ENCODE results near the gene CREBL2. TPM values are rescaled to one million over a fixed set of nuclear protein-coding genes. Genes with fewer than 3 reads are reported as not detected.

Gene CREBL2
- total and polyA plus RNA-seq, 10 of the 15 experiments (the other 5 are each of a cell fraction or from before 2014, with no cell fraction given), result 4.6 to 19.1 (median 13.5) TPM

GRCh38 chr12:12691549-12691948, 79.9 kb downstream of the CREBL2 start (continued):
- TF ChIP-seq HSF1 (IDR thresholded peaks at IDR 0.05; ENCODE audit: low read depth, low read length), result no peak
- no peak for TF ChIP-seq NR2C1 (IDR thresholded peaks at IDR 0.05)
- TF ChIP-seq STAT1 (conservative IDR thresholded peaks at IDR 0.05), result no peak
- 0 out of 2 replicates have a peak, but pooled peaks have one; percentile 55 for TF ChIP-seq RELB (IDR thresholded peaks at IDR 0.05; ENCODE audit: low read depth)
- no peak for TF ChIP-seq FOS (IDR thresholded peaks at IDR 0.05; ENCODE audit: borderline replicate concordance, extremely low read depth, insufficient read length)
- peak; percentile 42; the same call in 1 of the 2 replicates for TF ChIP-seq RUNX3 (IDR thresholded peaks at IDR 0.05; ENCODE audit: low read length)
- no peak for TF ChIP-seq CUX1 (IDR thresholded peaks at IDR 0.05; ENCODE audit: insufficient replicate concordance, low read depth, low read length)
- TF ChIP-seq MYB (IDR thresholded peaks at IDR 0.05; ENCODE audit: borderline replicate concordance, low read depth, low read length), result no peak
- TF ChIP-seq IKZF1 (conservative IDR thresholded peaks at IDR 0.05), result peak; percentile 24; the same call in 1 of the 2 replicates
- TF ChIP-seq HDGF (IDR thresholded peaks at IDR 0.05), result no peak
- TF ChIP-seq RAD21 (IDR thresholded peaks at IDR 0.05; ENCODE audit: insufficient read depth, low read depth, low read length), result no peak
- TF ChIP-seq SREBF2 (IDR thresholded peaks at IDR 0.05; ENCODE audit: low read length), result no peak
- no peak for TF ChIP-seq BRCA1 (IDR thresholded peaks at IDR 0.05; ENCODE audit: low read depth, low read length)
- TF ChIP-seq SMAD1 (IDR thresholded peaks at IDR 0.05; ENCODE audit: low read depth, partially characterized antibody), result no peak

All from GM12878 (cell line).